Endothelial cell of umbilical vein (primary cell): ENCODE data around the gene NXN. TPM values are rescaled to one million over a fixed set of nuclear protein-coding genes. Genes with fewer than 3 reads are reported as not detected.

Source experiments
- BruUV-seq: library from RNA; stranded (reverse); fragments of 400-500 nt; replicated peaks from 2 replicates; lab custom pipeline; 2021; lab: Mats Ljungman, UMichigan
- CTCF ChIA-PET: fragments of 300-600, 350-600 bp; sonication (Branson Sonifier 250); formaldehyde crosslinking; loops from one replicate; lab custom pipeline; 2021; ENCODE audit warnings: antibody characterized with exemption, inconsistent platforms; lab: Charles Lee
- POLR2A ChIA-PET: fragments of 300-600, 350-600 bp; sonication (Branson Sonifier 250); formaldehyde crosslinking; loops from one replicate; lab custom pipeline; 2021; ENCODE audit warnings: antibody characterized with exemption, inconsistent platforms; lab: Charles Lee
- DNase-seq: peaks from one replicate; pipeline ENCODE4 v3.0.0-alpha.2; 2011; ENCODE audit warnings: low read depth, low spot score
- FAIRE-seq: peaks from 2 replicates; lab custom pipeline; 2011; peaks lifted over from hg19 to GRCh38; lab: Jason Lieb, UNC
- H2AFZ ChIP-seq: 2 replicates; pipeline ENCODE4 v1.6.0; 2012; ENCODE audit warnings: low read depth, low read length, control low read depth, inconsistent platforms
- H3K27ac ChIP-seq: 2 replicates; pipeline ENCODE4 v1.5.1; 2011; ENCODE audit warnings: low read depth, mild to moderate bottlenecking, control low read depth, low read length, moderate library complexity; ENCODE audit not compliant: insufficient read depth
- H3K27me3 ChIP-seq, 2 experiments: 2 replicates each; pipeline versions ENCODE4 v1.6.0 to v1.6.1; 2011; ENCODE audit warnings: low read length in 2 of 2, mixed read lengths in 1 of 2; ENCODE audit not compliant: control insufficient read depth in 2 of 2, insufficient read depth in 2 of 2
- H3K36me3 ChIP-seq, 2 experiments: 2 replicates in 1 of 2; 3 replicates in 1 of 2; pipeline ENCODE4 v1.5.1; 2011; ENCODE audit warnings: low read length in 2 of 2, mild to moderate bottlenecking in 1 of 2, moderate library complexity in 1 of 2; ENCODE audit not compliant: control insufficient read depth in 2 of 2, insufficient read depth in 2 of 2; ENCODE audit errors: extremely low read depth in 1 of 2
- H3K4me1 ChIP-seq: 3 replicates; pipeline ENCODE4 v1.5.1; 2011; ENCODE audit warnings: mild to moderate bottlenecking, low read length; ENCODE audit not compliant: control insufficient read depth, insufficient read depth; ENCODE audit errors: extremely low read depth
- H3K4me2 ChIP-seq: 2 replicates; pipeline ENCODE4 v1.6.1; 2011; ENCODE audit warnings: low read length, control low read depth, mixed read lengths; ENCODE audit not compliant: insufficient read depth
- H3K4me3 ChIP-seq, 3 experiments: fragments of 200-600 bp in 1 of 3; sonication (generic), shearing (Covaris generic) in 1 of 3; replicated peaks in 1 of 3; 2 replicates each; pipeline ENCODE4 v1.5.1; 2011 to 2016; ENCODE audit warnings: control low read depth in 3 of 3, low read length in 3 of 3, mild to moderate bottlenecking in 2 of 3, inconsistent platforms in 1 of 3, low read depth in 1 of 3, moderate library complexity in 1 of 3; ENCODE audit not compliant: insufficient read depth in 1 of 3
- H3K79me2 ChIP-seq: 2 replicates; pipeline ENCODE4 v1.6.0; 2012; ENCODE audit warnings: low read length, inconsistent platforms; ENCODE audit not compliant: control insufficient read depth, insufficient read depth
- H3K9ac ChIP-seq: replicated peaks from 2 replicates; pipeline ENCODE3; 2011; ENCODE audit warnings: low read length, control low read depth; ENCODE audit not compliant: insufficient read depth; ENCODE audit errors: extremely low read depth
- H3K9me1 ChIP-seq: replicated peaks from 3 replicates; pipeline ENCODE4 v1.6.0; 2011; ENCODE audit warnings: mild to moderate bottlenecking, low read length; ENCODE audit not compliant: control insufficient read depth, insufficient read depth; ENCODE audit errors: extremely low read depth
- H3K9me3 ChIP-seq: replicated peaks from 2 replicates; pipeline ENCODE4 v1.5.1; 2012; ENCODE audit warnings: low read length, inconsistent platforms; ENCODE audit not compliant: control insufficient read depth, insufficient read depth
- H4K20me1 ChIP-seq: replicated peaks from 2 replicates; pipeline ENCODE3; 2011; ENCODE audit warnings: mild to moderate bottlenecking, low read length; ENCODE audit not compliant: control insufficient read depth, insufficient read depth; ENCODE audit errors: extremely low read depth
- CTCF ChIP-seq, 2 donors: IDR thresholded peaks; 1 replicate in 1 of 2; 2 replicates in 1 of 2; pipeline ENCODE4 v1.5.1; 2011; ENCODE audit warnings: low read length in 2 of 2, mild to moderate bottlenecking in 2 of 2, moderate library complexity in 2 of 2, control low read depth in 1 of 2, inconsistent platforms in 1 of 2, low read depth in 1 of 2; ENCODE audit not compliant: insufficient read depth in 1 of 2; ENCODE audit errors: extremely low read depth in 1 of 2
- EZH2 ChIP-seq: IDR thresholded peaks from 2 replicates; pipeline ENCODE4 v1.6.1; 2012; ENCODE audit warnings: borderline replicate concordance, low read depth, mild to moderate bottlenecking, moderate library complexity, low read length, inconsistent platforms; ENCODE audit not compliant: severe bottlenecking
- FOS ChIP-seq: IDR thresholded peaks from 2 replicates; pipeline ENCODE4 v1.6.1; 2011; ENCODE audit warnings: mild to moderate bottlenecking, low read length, moderate library complexity, borderline replicate concordance; ENCODE audit not compliant: insufficient read depth
- GATA2 ChIP-seq: IDR thresholded peaks from 2 replicates; pipeline ENCODE4 v1.7.0; 2011; ENCODE audit warnings: low read depth, mild to moderate bottlenecking, moderate library complexity, mixed read lengths, low read length; ENCODE audit not compliant: insufficient read length, insufficient read depth
- JUN ChIP-seq: IDR thresholded peaks from 2 replicates; pipeline ENCODE4 v1.6.1; 2011; ENCODE audit warnings: borderline replicate concordance, low read depth; ENCODE audit not compliant: insufficient read length, insufficient read depth
- MAX ChIP-seq: IDR thresholded peaks from 2 replicates; pipeline ENCODE4 v1.6.1; 2011; ENCODE audit not compliant: insufficient read depth, insufficient read length
- MYC ChIP-seq: IDR thresholded peaks from one replicate; pipeline ENCODE4 v1.6.1; 2011; ENCODE audit warnings: mild to moderate bottlenecking, low read depth, low read length
- POLR2A ChIP-seq: IDR thresholded peaks from 2 replicates; pipeline ENCODE4 v1.6.1; 2012; ENCODE audit warnings: low read depth, mild to moderate bottlenecking, control low read depth, low read length
- POLR2AphosphoS5 ChIP-seq: IDR thresholded peaks from 2 replicates; pipeline ENCODE4 v1.6.1; 2012; ENCODE audit warnings: low read depth, mild to moderate bottlenecking, control low read depth, low read length, moderate library complexity; ENCODE audit not compliant: insufficient read depth
- dilution Hi-C: fragments of 300-500 bp; cut with MboI; formaldehyde crosslinking; loops from one replicate; pipeline ENCODE4 v1.15.0; 2019; ENCODE audit warnings: low sequenced_read_pairs; ENCODE audit not compliant: extremely low pct_ligation_motif_present
- intact Hi-C: fragments of 100-400 bp; cut with micrococcal nuclease; formaldehyde crosslinking; loops from one replicate; pipeline ENCODE4 v1.10.0; 2022
- polyA plus RNA-seq, 4 experiments: library from polyadenylated mRNA; depleted of rRNA in 3 of 4; stranded (reverse) in 3 of 4; unstranded in 1 of 4; fragments of >200 nt; gene quantifications; 2 replicates each; pipeline versions ENCODE4 v1.2.1 to v1.2.3, GENCODE V29; 2011 to 2012; ENCODE audit warnings: missing spikeins in 1 of 4
- total RNA-seq: library from RNA; stranded (reverse); gene quantifications from 2 replicates; pipeline ENCODE4 v1.2.3, GENCODE V29; 2021

Gene NXN
- total and polyA plus RNA-seq, 2 donors (not counting 3 experiments of a cell fraction or from before 2014, with no cell fraction given) = 69.5 to 77.3 TPM

- TF ChIP-seq FOS (no peak), JUN (no peak), POLR2AphosphoS5 (no peak), GATA2 (no peak), CTCF (IDR thresholded peaks at IDR 0.05; ENCODE audit: extremely low read depth in 1 of 2, insufficient read depth in 1 of 2, low read depth in 1 of 2, low read length in 2 of 2) (no peak), MYC (no peak), MAX (no peak), EZH2 (no peak), POLR2A (no peak)
- Histone ChIP-seq H3K79me2 (peaks cover 15% of the 10 kb centered on the region), H3K9ac (no peak overlapping the region), H3K36me3 (peaks cover 15% of the 10 kb centered on the region in 2 experiments), H2AFZ (no peak overlapping the region), H3K4me3 (no peak overlapping the region), H3K9me3 (no peaks in the 10 kb centered on the region), H4K20me1 (no peaks in the 10 kb centered on the region), H3K4me2 (no peak overlapping the region), H3K27me3 (no peaks in the 10 kb centered on the region), H3K9me1 (no peaks in the 10 kb centered on the region), H3K4me1 (peaks cover 5% of the 10 kb centered on the region), H3K27ac (no peak overlapping the region)
- FAIRE-seq (no peak), DNase-seq (no peak)
- ChIA-PET CTCF (interaction anchor here (0.8 to 1.8 kb wide), 2 partner anchors 192 to 208 kb away, joined by 3 to 6 read pairs; partner anchors contain the start of gene TIMM22), POLR2A (interaction anchor here (0.6 to 0.7 kb wide), 2 partner anchors 114 to 121 kb away, joined by 5 to 7 read pairs; no protein-coding TSS in a partner anchor)
- dilution Hi-C loops (loop anchor here (25.0 kb wide), 1 partner anchor 199 kb away; the partner anchor contains the start of genes NXN and TIMM22), intact Hi-C loops (no loop called here)
- BruUV-seq = no TSS peak
Observed at GRCh38 chr17:788551-788950, 191.0 kb downstream of the NXN start.
